Retinal pigment epithelial cell (primary cell): Measurements from ENCODE around the gene P2RY11.

Source experiments
- DNase-seq: peaks from one replicate; pipeline ENCODE4 v3.0.0-alpha.2; 2010; ENCODE audit warnings: low read depth
- H3K4me3 ChIP-seq: 2 replicates; pipeline ENCODE4 v1.5.1; 2011; ENCODE audit warnings: mild to moderate bottlenecking, low read length, control low read depth, moderate library complexity
- CTCF ChIP-seq: conservative IDR thresholded peaks from 2 replicates; pipeline ENCODE4 v1.5.1; 2011; ENCODE audit warnings: low read depth, low read length, control low read depth, inconsistent platforms

P2RY11 gene

DNA sequence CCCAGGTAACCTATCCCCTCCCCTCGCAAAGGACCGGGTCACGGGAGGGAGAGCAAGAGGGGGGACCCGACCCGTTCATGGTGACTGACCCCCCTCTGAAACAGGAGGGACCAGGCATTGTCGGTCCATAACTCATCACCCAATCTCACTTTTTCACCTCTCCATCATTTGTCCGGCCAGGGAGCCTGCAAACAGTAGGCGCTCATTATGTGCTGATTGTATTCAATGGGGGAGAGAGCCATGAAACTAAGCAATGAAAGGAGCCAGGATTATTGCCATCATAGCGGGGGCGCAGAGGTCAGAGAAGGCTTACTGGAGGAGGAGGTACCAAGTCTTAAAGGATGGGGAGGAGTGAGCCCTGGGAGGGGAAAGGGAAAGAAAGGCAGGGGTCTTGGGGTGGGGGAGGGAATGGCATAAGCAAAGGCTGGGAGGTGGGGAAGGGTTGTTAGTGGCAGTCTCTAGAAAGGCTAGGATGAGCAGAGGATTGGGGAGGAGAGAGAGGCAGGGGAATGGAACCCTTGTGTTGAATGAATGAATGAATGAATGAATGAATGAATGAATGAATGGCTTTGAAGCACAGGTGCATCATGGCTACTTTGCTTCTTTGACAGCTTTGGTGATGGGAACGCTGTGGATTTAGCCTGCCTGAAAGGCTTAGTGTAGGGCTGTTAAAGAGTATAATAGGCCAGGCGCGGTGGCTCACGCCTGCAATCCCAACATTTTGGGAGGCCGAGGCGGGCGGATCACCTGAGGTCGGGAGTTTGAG, 24.0 kb upstream of the P2RY11 start:
- no peak overlapping the region for H3K4me3 ChIP-seq
- DNase-seq = no peak
- no peak for TF ChIP-seq CTCF

- no peak for DNase-seq
- no peak overlapping the region for H3K4me3 ChIP-seq
- TF ChIP-seq CTCF = no peak
These were observed 22.4 kb upstream of the P2RY11 start for GRCh38 chr19:10088949-10089554.

GRCh38 chr19:10089801-10090375, 21.6 kb upstream of the P2RY11 start:
- TF ChIP-seq CTCF = no peak
- DNase-seq = no peak
- H3K4me3 ChIP-seq = no peak overlapping the region

DNA sequence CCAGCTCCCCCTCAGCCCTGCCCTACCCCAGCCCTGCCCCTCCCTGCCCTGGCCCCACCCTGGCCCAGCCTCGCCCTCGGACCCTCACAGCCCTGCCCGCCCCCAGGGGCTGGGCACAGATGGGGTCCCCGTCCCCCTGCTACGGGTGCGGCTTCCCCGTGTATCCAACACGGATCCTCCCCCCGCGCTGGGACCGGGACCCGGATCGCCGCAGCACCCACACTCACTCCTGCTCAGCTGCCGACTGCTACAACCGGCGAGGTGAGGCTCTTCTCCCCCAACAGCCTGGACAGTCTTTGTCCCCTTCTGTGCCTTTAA, 20.2 kb upstream of the P2RY11 start:
- no peak for TF ChIP-seq CTCF
- DNase-seq = no peak
- H3K4me3 ChIP-seq = no peak overlapping the region

DNA sequence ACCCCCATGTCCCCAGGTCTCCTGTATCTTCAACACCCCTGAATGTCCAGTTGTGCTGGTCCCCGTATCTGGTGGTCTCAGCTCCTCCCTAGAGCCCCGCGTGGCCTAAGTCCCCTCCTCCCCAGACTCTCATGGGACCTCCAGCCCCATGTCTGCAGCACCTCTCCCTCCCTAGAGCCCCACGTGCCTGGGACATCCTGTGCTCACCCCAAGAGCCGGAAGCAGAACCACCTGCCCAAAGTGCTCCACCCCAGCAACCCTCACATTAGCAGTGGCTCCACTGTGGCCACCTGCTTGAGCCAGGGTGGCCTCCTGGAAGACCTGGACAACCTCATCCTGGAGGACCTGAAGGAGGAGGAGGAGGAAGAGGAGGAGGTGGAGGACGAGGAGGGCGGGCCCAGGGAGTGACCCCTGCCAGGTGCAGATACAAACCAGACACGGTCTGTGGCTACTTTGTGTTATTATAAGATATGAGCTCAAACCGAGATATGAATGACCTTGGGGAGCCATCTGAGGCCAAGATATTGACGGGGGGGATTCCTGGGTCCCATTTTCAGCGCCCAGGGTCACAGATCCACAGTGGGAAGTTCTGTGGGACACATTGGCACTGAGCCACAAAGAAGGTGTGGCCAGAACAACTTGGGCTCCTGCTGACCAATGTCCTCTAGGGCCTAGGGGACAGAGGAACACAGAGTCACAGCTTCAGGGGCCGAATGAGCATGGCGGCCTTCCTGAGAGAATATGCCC, 19.4 kb upstream of the P2RY11 start:
- no peak for TF ChIP-seq CTCF
- no peak overlapping the region for H3K4me3 ChIP-seq
- no peak for DNase-seq

GRCh38 chr19:10092648-10093294, 18.7 kb upstream of the P2RY11 start:
- H3K4me3 ChIP-seq = no peak overlapping the region
- no peak for DNase-seq

More at GRCh38 chr19:10092648-10093294, 18.7 kb upstream of the P2RY11 start:
- TF ChIP-seq CTCF = no peak
